H1 (cell line): ENCODE measurements around the gene GGT6. TPM values are rescaled to one million over a fixed set of nuclear protein-coding genes. Genes with fewer than 3 reads are reported as not detected.

Experiments
- CTCF ChIA-PET: fragments of 300-600 bp; sonication (Branson Sonifier 250); formaldehyde crosslinking; loops from one replicate; lab custom pipeline; 2021; ENCODE audit not compliant: partially characterized antibody; lab: Charles Lee
- POLR2A ChIA-PET: fragments of 300-600 bp; sonication (Branson Sonifier 250); formaldehyde crosslinking; loops from one replicate; lab custom pipeline; 2021; ENCODE audit warnings: inconsistent platforms; ENCODE audit not compliant: partially characterized antibody; lab: Charles Lee
- DNase-seq, 2 experiments: peaks; one replicate each; pipeline versions ENCODE4 v3.0.0 to v3.0.0-alpha.2; 2010 to 2022; ENCODE audit warnings: low spot score in 2 of 2, low read depth in 1 of 2, mixed read lengths in 1 of 2
- FAIRE-seq: peaks from 2 replicates; lab custom pipeline; 2011; peaks lifted over from hg19 to GRCh38; lab: Jason Lieb, UNC
- H2AFZ ChIP-seq: 2 replicates; pipeline ENCODE4 v1.8.1; 2012; ENCODE audit warnings: low read length, inconsistent platforms
- H2AK5ac ChIP-seq: 2 replicates; pipeline ENCODE4 v1.6.1; 2013; ENCODE audit warnings: low read depth, low read length
- H2BK120ac ChIP-seq: replicated peaks from 2 replicates; pipeline ENCODE3; 2013; ENCODE audit warnings: low read depth, low read length, inconsistent platforms
- H2BK12ac ChIP-seq: 2 replicates; pipeline ENCODE4 v1.6.1; 2013; ENCODE audit warnings: low read depth, low read length
- H2BK15ac ChIP-seq: 2 replicates; pipeline ENCODE4 v1.6.1; 2013; ENCODE audit warnings: low read length
- H2BK20ac ChIP-seq: 2 replicates; pipeline ENCODE4 v1.6.1; 2013; ENCODE audit warnings: low read length
- H2BK5ac ChIP-seq: 2 replicates; pipeline ENCODE4 v1.6.1; 2013; ENCODE audit warnings: low read depth, low read length
- H3K14ac ChIP-seq: 2 replicates; pipeline ENCODE4 v1.6.1; 2013; ENCODE audit warnings: inconsistent platforms; ENCODE audit not compliant: insufficient read length
- H3K18ac ChIP-seq: 2 replicates; pipeline ENCODE4 v1.6.1; 2013; ENCODE audit warnings: low read length; ENCODE audit errors: extremely low read depth
- H3K23ac ChIP-seq: 2 replicates; pipeline ENCODE4 v1.6.1; 2013; ENCODE audit warnings: inconsistent platforms; ENCODE audit not compliant: insufficient read length
- H3K23me2 ChIP-seq: 2 replicates; pipeline ENCODE4 v1.6.1; 2013; ENCODE audit warnings: low read depth, low read length
- H3K27ac ChIP-seq: 2 replicates; pipeline ENCODE4 v1.6.1; 2011; ENCODE audit warnings: low read depth, low read length, inconsistent platforms
- H3K27me3 ChIP-seq, 4 experiments: replicated peaks in 1 of 4; 1 replicate in 1 of 4; 2 replicates in 3 of 4; pipeline versions ENCODE4 v1.6.1 to v1.8.1; 2011 to 2013; ENCODE audit warnings: low read length in 3 of 4, mild to moderate bottlenecking in 3 of 4, inconsistent platforms in 2 of 4, mixed read lengths in 2 of 4, moderate library complexity in 1 of 4; ENCODE audit not compliant: control insufficient read depth in 3 of 4, insufficient read depth in 3 of 4; ENCODE audit errors: extremely low read depth in 1 of 4
- H3K36me3 ChIP-seq, 4 experiments: 2 replicates each; pipeline versions ENCODE4 v1.6.1 to v1.8.1; 2011 to 2013; ENCODE audit warnings: mild to moderate bottlenecking in 4 of 4, low read length in 3 of 4, moderate library complexity in 2 of 4, control low read depth in 1 of 4, inconsistent platforms in 1 of 4; ENCODE audit not compliant: insufficient read depth in 4 of 4, control insufficient read depth in 2 of 4
- H3K4ac ChIP-seq: replicated peaks from 2 replicates; pipeline ENCODE3; 2013; ENCODE audit warnings: low read length, low read depth, mixed read lengths, inconsistent platforms; ENCODE audit not compliant: insufficient read length
- H3K4me1 ChIP-seq, 4 experiments: replicated peaks in 1 of 4; 1 replicate in 1 of 4; 2 replicates in 3 of 4; pipeline versions ENCODE4 v1.6.1 to v1.8.1; 2011 to 2013; ENCODE audit warnings: low read length in 3 of 4, inconsistent platforms in 2 of 4, mixed read lengths in 1 of 4; ENCODE audit not compliant: insufficient read depth in 4 of 4, control insufficient read depth in 3 of 4
- H3K4me2 ChIP-seq, 2 experiments: 2 replicates each; pipeline versions ENCODE4 v1.6.1 to v1.8.1; 2011 to 2013; ENCODE audit warnings: low read depth in 2 of 2, low read length in 2 of 2, control low read depth in 1 of 2, inconsistent platforms in 1 of 2, mild to moderate bottlenecking in 1 of 2; ENCODE audit not compliant: insufficient read depth in 1 of 2
- H3K4me3 ChIP-seq, 4 experiments: fragments of 200-600, 300-600 bp in 1 of 4; sonication (generic), shearing (Covaris generic), sonication (Bioruptor Twin) in 1 of 4; 2 replicates each; pipeline versions ENCODE4 v1.5.1 to v1.8.1; 2011 to 2016; ENCODE audit warnings: low read length in 4 of 4, low read depth in 3 of 4, control low read depth in 2 of 4, inconsistent platforms in 2 of 4, mild to moderate bottlenecking in 2 of 4, mixed read lengths in 1 of 4, moderate library complexity in 1 of 4; ENCODE audit not compliant: insufficient read depth in 2 of 4; ENCODE audit errors: extremely low read depth in 1 of 4
- H3K56ac ChIP-seq: replicated peaks from 2 replicates; pipeline ENCODE3; 2013; ENCODE audit warnings: low read depth, mild to moderate bottlenecking, mixed read lengths, low read length, inconsistent platforms; ENCODE audit not compliant: insufficient read length
- H3K79me1 ChIP-seq: 2 replicates; pipeline ENCODE4 v1.6.1; 2013; ENCODE audit warnings: low read depth, low read length, control low read depth
- H3K79me2 ChIP-seq, 2 experiments: 2 replicates each; pipeline versions ENCODE4 v1.6.1 to v1.8.1; 2012 to 2013; ENCODE audit warnings: low read length in 2 of 2, mild to moderate bottlenecking in 2 of 2, inconsistent platforms in 1 of 2; ENCODE audit not compliant: insufficient read depth in 2 of 2, control insufficient read depth in 1 of 2
- H3K9ac ChIP-seq, 4 experiments: replicated peaks in 1 of 4; 1 replicate in 1 of 4; 2 replicates in 3 of 4; pipeline versions ENCODE4 v1.6.1 to v1.8.1; 2011 to 2013; ENCODE audit warnings: low read depth in 3 of 4, low read length in 3 of 4, control low read depth in 2 of 4, mild to moderate bottlenecking in 2 of 4, moderate library complexity in 2 of 4, inconsistent platforms in 1 of 4; ENCODE audit errors: extremely low read depth in 1 of 4
- H3K9me3 ChIP-seq, 2 experiments: 2 replicates each; pipeline versions ENCODE4 v1.6.1 to v1.8.1; 2012 to 2013; ENCODE audit warnings: mild to moderate bottlenecking in 2 of 2, moderate library complexity in 2 of 2, control low read depth in 1 of 2, inconsistent platforms in 1 of 2, low read depth in 1 of 2, low read length in 1 of 2, mixed read lengths in 1 of 2; ENCODE audit not compliant: insufficient read depth in 2 of 2
- H4K20me1 ChIP-seq, 2 experiments: replicated peaks in 1 of 2; 2 replicates each; pipeline versions ENCODE3 to v1.8.1; 2011 to 2013; ENCODE audit warnings: inconsistent platforms in 2 of 2, low read length in 2 of 2, mild to moderate bottlenecking in 1 of 2; ENCODE audit not compliant: insufficient read depth in 2 of 2, control insufficient read depth in 1 of 2
- H4K5ac ChIP-seq: 2 replicates; pipeline ENCODE4 v1.6.1; 2013; ENCODE audit warnings: low read length, low read depth, mixed read lengths, inconsistent platforms; ENCODE audit not compliant: insufficient read length
- H4K8ac ChIP-seq: 2 replicates; pipeline ENCODE4 v1.8.0; 2013; ENCODE audit warnings: mild to moderate bottlenecking, moderate library complexity, low read length, inconsistent platforms; ENCODE audit not compliant: insufficient read depth; ENCODE audit errors: extremely low read depth
- H4K91ac ChIP-seq: replicated peaks from 2 replicates; pipeline ENCODE3; 2013; ENCODE audit warnings: low read length, mixed read lengths, inconsistent platforms; ENCODE audit not compliant: insufficient read length
- BCL11A ChIP-seq, 2 experiments: IDR thresholded peaks; one replicate each; pipeline ENCODE4 v1.6.1; 2011; ENCODE audit warnings: low read depth in 2 of 2, low read length in 2 of 2, mild to moderate bottlenecking in 2 of 2
- EZH2 ChIP-seq: fragments of 200-600 bp; sonication (generic); IDR thresholded peaks from 2 replicates; pipeline ENCODE4 v1.7.1; 2012; ENCODE audit warnings: low read depth, mild to moderate bottlenecking, moderate library complexity, low read length, inconsistent platforms; ENCODE audit not compliant: severe bottlenecking
- KDM4A ChIP-seq: IDR thresholded peaks from one replicate; pipeline ENCODE4 v1.7.1; 2012; ENCODE audit warnings: low read depth, mild to moderate bottlenecking, moderate library complexity, low read length, inconsistent platforms; ENCODE audit not compliant: severe bottlenecking
- MAFK ChIP-seq: IDR thresholded peaks from 2 replicates; pipeline ENCODE4 v1.6.1; 2012; ENCODE audit warnings: low read depth, mild to moderate bottlenecking, improper control_type of control experiment, low read length
- RFX5 ChIP-seq: IDR thresholded peaks from 2 replicates; pipeline ENCODE4 v1.6.1; 2011; ENCODE audit warnings: low read depth, low read length, improper control_type of control experiment, borderline replicate concordance
- TAF1 ChIP-seq: IDR thresholded peaks from 2 replicates; pipeline ENCODE4 v1.6.1; 2011; ENCODE audit warnings: mild to moderate bottlenecking, low read depth, low read length
- WGBS, 2 experiments: shearing (Covaris generic) in 1 of 2; methylation state at CpG; one replicate each; pipeline versions ENCODE4 v1.1.6 to v1.1.7; 2013 to 2015; ENCODE audit warnings: low lambda C conversion rate in 2 of 2, mixed read lengths in 2 of 2, inconsistent platforms in 1 of 2, low coverage in 1 of 2, missing lambda C conversion rate in 1 of 2; ENCODE audit not compliant: insufficient replicate concordance in 2 of 2, insufficient coverage in 1 of 2, insufficient read length in 1 of 2; ENCODE audit errors: extremely low coverage in 1 of 2, missing lambda C conversion rate in 1 of 2; 5-methylcytosine and 5-hydroxymethylcytosine counted together
- polyA plus RNA-seq, 7 experiments: library from polyadenylated mRNA; depleted of rRNA in 3 of 7; stranded (reverse) in 5 of 7; unstranded in 2 of 7; fragments of >200 nt in 5 of 7; fragments of 200-250 nt in 2 of 7; gene quantifications; 1 replicate in 5 of 7; 2 replicates in 1 of 7; 4 replicates in 1 of 7; pipeline versions ENCODE4 v1.2.1 to v1.2.3, GENCODE V29; 2011 to 2013; ENCODE audit warnings: missing spikeins in 2 of 7, mixed read lengths in 2 of 7
- total RNA-seq: library from RNA; stranded (reverse); fragmentation: NEBNext Ultra II Directional; extraction: Animal tissue kit (Norgen Biotek cat#: 25700); gene quantifications from 2 replicates; pipeline ENCODE4 v1.2.1, GENCODE V29; 2021

Gene GGT6
- total and polyA plus RNA-seq, 2 of the 8 experiments (the other 6 are each of a cell fraction or from before 2014, with no cell fraction given), result 0.18 TPM; not detected in 1

GRCh38 chr17:4584917-4585637 lies 24.7 kb upstream of the GGT6 start:
- H3K4me3 ChIP-seq, result peak overlapping the region; percentile 45 to 69 (median 58)
- H3K27me3 ChIP-seq, result peaks cover 8 to 45% (median 38%) of the 10 kb centered on the region in 4 experiments
- H3K9me3 ChIP-seq, result no peaks in the 10 kb centered on the region
- H2BK15ac ChIP-seq, result 0 out of 2 replicates have a peak overlapping the region, but pooled peaks have one; percentile 88
- H2AK5ac ChIP-seq, result no peak overlapping the region
- H4K20me1 ChIP-seq, result peaks cover 0 to 1% of the 10 kb centered on the region in 2 experiments
- no peak for FAIRE-seq
- no peak overlapping the region for H3K18ac ChIP-seq
- peak overlapping the region; percentile 61 for H4K91ac ChIP-seq
- no peak overlapping the region for H2AFZ ChIP-seq
- no peak overlapping the region for H4K5ac ChIP-seq
- H3K4me2 ChIP-seq, result peak overlapping the region; percentile 75 to 88
- ChIA-PET CTCF (interaction anchor here (5.3 kb wide), 1 partner anchor 11 kb away, joined by 65 read pairs; no protein-coding TSS in a partner anchor), POLR2A (interaction anchor here (1.2 to 2.0 kb wide), 4 partner anchors 8 to 51 kb away, joined by 3 to 4 read pairs (median 4); no protein-coding TSS in a partner anchor)
- H3K79me2 ChIP-seq, result no peaks in the 10 kb centered on the region
- H2BK5ac ChIP-seq, result no peak overlapping the region; the same call in 1 of the 2 replicates
- H3K56ac ChIP-seq, result no peak overlapping the region
- DNase-seq, result peak in 1 of 2 experiments; percentile 72
- H2BK120ac ChIP-seq, result no peak overlapping the region
- H3K4ac ChIP-seq, result no peak overlapping the region
- H3K9ac ChIP-seq, result no peak overlapping the region
- no peaks in the 10 kb centered on the region for H3K79me1 ChIP-seq
- no peak overlapping the region for H2BK12ac ChIP-seq
- WGBS, 2 experiments, result 18% methylated on average over 47 of the region's 57 CpGs; no CpG with 5 or more reads in 1 of the 2 experiments
- peaks cover 10% of the 10 kb centered on the region; the same call in 1 of the 2 replicates for H3K23me2 ChIP-seq
- no peak overlapping the region for H3K27ac ChIP-seq
- H3K14ac ChIP-seq, result no peak overlapping the region
- H2BK20ac ChIP-seq, result no peak overlapping the region
- H3K4me1 ChIP-seq, result peaks cover 0 to 22% (median 13%) of the 10 kb centered on the region in 4 experiments; a peak in 6 of 7 replicates
- no peak overlapping the region for H3K23ac ChIP-seq
- H3K36me3 ChIP-seq, result no peaks in the 10 kb centered on the region
- peak; percentile 24 for TF ChIP-seq KDM4A
- no peak for TF ChIP-seq MAFK
- no peak for TF ChIP-seq RFX5
- TF ChIP-seq EZH2, result peak; percentile 56
- TF ChIP-seq TAF1, result no peak
- TF ChIP-seq BCL11A (IDR thresholded peaks at IDR 0.05; ENCODE audit: low read depth in 2 of 2, low read length in 2 of 2), result no peak
- H4K8ac ChIP-seq, result no peak overlapping the region
